Fibroblast of pulmonary artery (primary cell): ENCODE data around the gene MTFR1L.

Experiments used
- DNase-seq: peaks from one replicate; pipeline ENCODE4 v3.0.0-alpha.2; 2010; ENCODE audit warnings: low read depth
- H3K4me3 ChIP-seq: replicated peaks from 2 replicates; pipeline ENCODE4 v1.5.1; 2011; ENCODE audit warnings: low read depth, mild to moderate bottlenecking, control low read depth, low read length, moderate library complexity
- TF ChIP-seq, protein P1 (sequence below): IDR thresholded peaks from 2 replicates; pipeline ENCODE4 v1.5.1; 2011; ENCODE audit warnings: mild to moderate bottlenecking, control low read depth, low read length, inconsistent platforms; ENCODE audit errors: missing control alignments

The MTFR1L gene

DNA sequence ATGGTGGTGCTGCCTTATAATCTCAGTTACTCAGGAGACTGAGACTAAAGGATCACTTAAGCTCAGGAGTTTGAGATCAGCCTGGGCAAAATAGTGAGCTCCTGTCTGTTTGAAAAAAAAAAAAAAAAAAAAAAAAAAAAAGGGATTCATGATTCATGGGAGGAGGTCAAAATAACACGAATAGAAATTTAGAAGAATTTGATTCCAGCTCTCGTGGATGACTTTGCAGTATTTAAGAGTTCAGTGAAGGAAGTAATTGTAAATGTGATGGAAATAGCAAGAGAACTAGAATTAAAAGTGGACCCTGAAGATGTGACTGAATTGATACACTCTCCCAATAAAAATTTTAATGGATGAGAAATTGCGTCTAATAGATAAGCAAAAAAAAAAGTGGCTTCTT, 23.7 kb downstream of the MTFR1L start:
- TF ChIP-seq, protein P1, sequence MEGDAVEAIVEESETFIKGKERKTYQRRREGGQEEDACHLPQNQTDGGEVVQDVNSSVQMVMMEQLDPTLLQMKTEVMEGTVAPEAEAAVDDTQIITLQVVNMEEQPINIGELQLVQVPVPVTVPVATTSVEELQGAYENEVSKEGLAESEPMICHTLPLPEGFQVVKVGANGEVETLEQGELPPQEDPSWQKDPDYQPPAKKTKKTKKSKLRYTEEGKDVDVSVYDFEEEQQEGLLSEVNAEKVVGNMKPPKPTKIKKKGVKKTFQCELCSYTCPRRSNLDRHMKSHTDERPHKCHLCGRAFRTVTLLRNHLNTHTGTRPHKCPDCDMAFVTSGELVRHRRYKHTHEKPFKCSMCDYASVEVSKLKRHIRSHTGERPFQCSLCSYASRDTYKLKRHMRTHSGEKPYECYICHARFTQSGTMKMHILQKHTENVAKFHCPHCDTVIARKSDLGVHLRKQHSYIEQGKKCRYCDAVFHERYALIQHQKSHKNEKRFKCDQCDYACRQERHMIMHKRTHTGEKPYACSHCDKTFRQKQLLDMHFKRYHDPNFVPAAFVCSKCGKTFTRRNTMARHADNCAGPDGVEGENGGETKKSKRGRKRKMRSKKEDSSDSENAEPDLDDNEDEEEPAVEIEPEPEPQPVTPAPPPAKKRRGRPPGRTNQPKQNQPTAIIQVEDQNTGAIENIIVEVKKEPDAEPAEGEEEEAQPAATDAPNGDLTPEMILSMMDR, result no peak
- DNase-seq, result no peak
- no peak overlapping the region for H3K4me3 ChIP-seq

DNA sequence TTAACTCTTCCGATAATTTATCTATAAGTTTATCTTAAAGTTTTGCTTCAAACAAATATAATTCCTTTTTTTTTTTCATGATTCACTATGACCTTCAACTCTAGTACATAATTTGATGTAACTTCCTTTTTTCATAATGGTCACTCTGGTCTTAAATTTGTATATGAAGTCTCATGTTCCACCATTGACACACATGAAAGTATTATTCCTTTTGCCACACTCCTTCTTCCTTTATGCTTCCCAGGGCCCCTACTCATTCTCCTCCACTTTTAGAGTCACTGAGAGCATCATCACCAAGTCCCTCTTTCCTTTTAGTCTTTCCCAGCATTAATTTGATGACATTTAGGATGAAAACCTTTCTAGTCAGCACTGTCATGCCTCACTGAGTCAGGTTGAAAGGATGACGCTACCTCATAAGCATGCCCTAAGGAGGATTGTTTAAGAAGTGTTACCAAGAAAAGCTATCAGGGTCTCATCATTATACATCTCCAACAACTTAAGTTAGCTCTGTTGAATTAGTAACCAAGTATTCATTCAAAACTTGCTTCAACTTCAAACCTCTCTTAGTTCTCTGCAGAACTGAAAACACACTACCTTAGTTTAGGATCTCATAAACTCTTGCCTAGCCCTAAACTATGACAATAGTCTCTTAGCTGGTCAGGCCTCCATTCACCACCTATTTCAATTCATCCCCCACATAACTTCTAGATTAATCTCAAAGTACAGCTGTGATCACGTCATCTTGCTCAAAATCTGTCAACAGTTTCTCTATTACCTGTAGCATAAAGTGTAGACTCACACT, 25.0 kb downstream of the MTFR1L start:
- TF ChIP-seq, protein P1, result no peak
- H3K4me3 ChIP-seq, result no peak overlapping the region
- no peak for DNase-seq

DNA sequence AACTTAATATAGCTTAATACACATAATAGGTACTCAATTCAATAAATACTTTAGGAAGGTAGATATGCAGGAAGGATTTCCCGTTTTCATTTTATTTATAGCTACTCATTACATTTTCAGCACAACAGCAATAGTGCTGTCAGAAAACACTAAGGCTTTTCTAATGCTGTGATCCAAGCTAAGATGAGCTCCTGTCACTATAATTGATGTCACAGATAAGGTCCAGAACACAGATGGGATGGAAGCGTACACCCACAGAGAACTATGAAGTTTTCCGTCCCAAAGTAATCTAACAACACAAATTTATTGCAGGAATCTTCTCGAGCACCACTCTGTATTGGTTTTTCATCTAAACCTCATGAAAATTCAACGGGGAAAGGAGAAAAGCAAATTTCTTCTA, 25.9 kb downstream of the MTFR1L start:
- DNase-seq, result no peak
- H3K4me3 ChIP-seq, result no peak overlapping the region
- TF ChIP-seq, protein P1, result no peak

DNA sequence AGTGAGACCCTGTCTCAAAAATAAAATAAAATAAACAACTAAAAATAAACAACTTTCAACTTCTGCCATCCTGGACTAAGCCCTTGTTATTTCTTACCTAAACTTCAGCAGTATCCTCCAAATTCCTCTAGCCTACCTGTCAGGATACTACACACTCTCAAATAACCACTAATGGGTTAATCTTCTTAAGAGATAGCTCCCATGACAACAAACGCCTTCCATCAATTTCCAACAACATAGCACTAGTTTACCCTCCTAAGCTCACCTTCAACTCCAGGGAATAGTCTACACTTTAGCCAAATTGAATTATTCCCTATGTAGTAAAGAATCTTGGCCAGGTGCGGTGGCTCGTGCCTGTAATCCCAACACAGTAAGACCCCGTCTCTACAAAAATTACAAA, 28.2 kb downstream of the MTFR1L start:
- TF ChIP-seq, protein P1, result no peak
- H3K4me3 ChIP-seq, result no peak overlapping the region
- DNase-seq, result no peak

DNA sequence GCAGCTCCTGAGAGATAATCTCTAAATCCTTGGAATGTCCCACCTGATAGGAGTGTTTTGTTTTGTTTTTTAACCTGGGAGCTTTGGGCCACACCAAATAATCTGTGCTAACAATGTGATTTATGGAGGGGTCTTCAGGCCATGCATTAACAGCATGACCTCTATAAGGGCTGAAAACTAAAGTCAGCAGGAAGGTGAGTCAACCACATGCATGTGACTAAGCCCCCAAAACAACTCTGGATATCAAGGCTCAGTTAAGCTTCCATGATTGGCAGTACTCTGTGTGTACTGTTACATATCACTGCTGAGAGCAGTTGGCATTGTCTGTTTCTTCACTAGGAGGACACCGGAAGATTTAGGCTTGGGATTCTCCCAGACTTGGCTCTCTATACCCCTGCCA, 28.8 kb downstream of the MTFR1L start:
- DNase-seq, result no peak
- TF ChIP-seq, protein P1, result no peak
- no peak overlapping the region for H3K4me3 ChIP-seq

DNA sequence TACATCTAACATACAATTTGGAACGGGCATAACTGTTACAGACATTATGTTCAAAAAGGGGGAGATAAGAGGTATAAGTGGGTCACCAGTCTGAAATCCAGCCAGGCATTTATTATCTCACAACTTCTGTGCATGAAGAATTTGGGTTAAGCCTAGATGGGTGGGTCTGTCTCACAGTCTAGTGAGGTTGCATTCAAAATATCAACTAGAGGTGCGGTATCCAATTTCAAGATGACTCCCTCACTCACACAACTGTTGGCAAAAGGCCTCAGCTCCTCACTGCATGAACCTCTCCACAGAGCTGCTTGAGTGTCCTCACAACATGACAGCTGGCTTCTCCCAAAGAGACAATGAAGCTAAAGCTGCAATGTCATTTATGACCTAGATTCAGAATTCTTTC, 34.8 kb downstream of the MTFR1L start:
- H3K4me3 ChIP-seq, result no peak overlapping the region
- TF ChIP-seq, protein P1, result no peak
- DNase-seq, result no peak

DNA sequence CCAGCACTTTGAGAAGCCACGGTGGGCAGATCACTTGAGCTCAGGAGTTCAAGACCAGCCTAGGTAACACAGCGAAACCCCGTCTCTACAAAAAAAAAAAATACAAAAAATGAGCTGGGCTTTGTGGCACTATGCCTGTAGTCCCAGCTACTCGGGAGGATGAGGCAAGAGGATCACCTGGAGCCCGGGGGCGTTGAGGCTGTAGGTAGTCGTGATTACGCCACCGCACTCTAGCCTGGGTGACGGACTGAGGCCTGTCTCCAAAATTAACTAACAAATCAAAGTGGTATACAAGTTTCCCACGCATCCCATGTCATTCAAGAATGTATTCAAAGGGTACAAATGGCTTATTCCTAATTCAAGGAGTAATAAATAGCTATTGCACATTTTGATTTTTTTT, 37.1 kb downstream of the MTFR1L start:
- TF ChIP-seq, protein P1, result no peak
- no peak for DNase-seq
- no peak overlapping the region for H3K4me3 ChIP-seq
